ENCODE results near the gene ENPP7. TPM values are rescaled to one million over a fixed set of nuclear protein-coding genes. Genes with fewer than 3 reads are reported as not detected.

Gene ENPP7
- total RNA-seq, result not detected in 2 replicates

GRCh38 chr17:79730769-79731483, at the start of gene ENPP7:
Gene ENPP7 (plus strand): TSS chr17:79730943. CDS start chr17:79731140, 197 bp downstream.

DNA sequence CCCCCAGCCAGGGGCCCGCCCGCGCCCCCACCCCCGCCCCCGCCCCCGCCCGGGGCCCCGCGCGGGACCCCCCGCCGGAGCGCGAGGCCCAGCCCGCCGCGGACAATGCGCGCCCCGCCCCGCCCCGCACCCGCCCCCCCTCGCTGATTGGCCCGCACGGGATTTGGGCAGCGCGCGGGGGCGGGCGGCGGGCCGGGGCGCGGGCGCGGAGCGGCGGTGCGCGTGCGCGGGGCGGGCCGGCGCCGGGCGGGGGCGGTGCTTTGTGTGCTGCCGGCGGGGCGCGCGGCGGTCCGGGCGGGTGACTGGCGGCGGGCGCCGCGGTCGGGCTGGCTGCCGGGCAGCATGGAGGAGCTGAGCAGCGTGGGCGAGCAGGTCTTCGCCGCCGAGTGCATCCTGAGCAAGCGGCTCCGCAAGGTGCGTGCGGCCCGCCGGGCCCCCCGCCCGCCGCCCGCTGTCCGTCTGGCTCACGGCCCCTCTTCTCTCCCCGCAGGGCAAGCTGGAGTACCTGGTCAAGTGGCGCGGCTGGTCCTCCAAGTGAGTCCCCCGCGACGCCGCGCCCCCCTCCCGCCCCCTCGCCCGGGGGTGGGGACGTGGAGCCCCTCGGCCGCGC, 47.3 kb downstream of the ENPP7 start, which contains the start of gene CBX2:
TSS of gene CBX2 (plus strand) at position 255 of the 610 bp plus-strand sequence. CDS start at position 343, 88 bp downstream.

Other genes starting within 250 kb of the ENPP7 start
- gene RBFOX3, start 119.9 kb upstream of the ENPP7 start, total RNA-seq, result not detected in 2 replicates
- gene CBX2, start 47.2 kb downstream of the ENPP7 start, total RNA-seq, result 7.5 and 9.8 TPM in 2 replicates
- 1.7 and 3.4 TPM in 2 replicates for gene CBX8, start 66.1 kb downstream of the ENPP7 start, total RNA-seq
- 5.9 and 6.9 TPM in 2 replicates for gene CBX4, start 108.5 kb downstream of the ENPP7 start, total RNA-seq

Measured in endothelial cell of coronary artery (primary cell).